Measurements from ENCODE around the gene KIF1C. TPM values are rescaled to one million over a fixed set of nuclear protein-coding genes. Genes with fewer than 3 reads are reported as not detected.

The KIF1C gene
- 10 to 100 TPM; 17.1 to 28.6 (median 22.2) TPM for total RNA-seq
- total RNA-seq (2013) = 10.8 TPM

GRCh38 chr17:4997302-4998026 is at the start of gene KIF1C, which contains the start of gene INCA1:
Gene KIF1C, plus strand, starts transcription at chr17:4997950. Its CDS starts 2,297 bp downstream, at chr17:5000247.
Gene INCA1, minus strand, starts transcription at chr17:4997522. Its CDS starts 3,085 bp downstream, at chr17:4994437.
- peaks cover 18 to 38% of the 10 kb centered on the region in 2 donors for H3K4me1 Mint-ChIP-seq
- no peaks in the 10 kb centered on the region for H3K36me3 Mint-ChIP-seq
- TF ChIP-seq CTCF (IDR thresholded peaks at IDR 0.05) = no peak

GRCh38 chr17:4948166-4948930 is 49.4 kb upstream of the KIF1C start, which contains the start of gene PFN1:
Gene PFN1, minus strand, starts transcription at chr17:4948530. Its CDS starts 136 bp downstream, at chr17:4948394.
- Histone ChIP-seq H3K27me3 (ENCODE audit: control insufficient read depth, insufficient read depth, low read length) (no peaks in the 10 kb centered on the region), H3K9me3 (ENCODE audit: control insufficient read depth, insufficient read depth, low read length) (no peaks in the 10 kb centered on the region), H3K27ac (ENCODE audit: low read length) (peak within 1 kb of the TSS; percentile 97), H3K36me3 (ENCODE audit: control insufficient read depth, insufficient read depth, low read length) (peaks cover 38% of the 10 kb centered on the region), H3K4me1 (ENCODE audit: control insufficient read depth, insufficient read depth, low read length) (peaks cover 50% of the 10 kb centered on the region), H3K4me3 (ENCODE audit: low read length) (peak within 1 kb of the TSS; percentile 99)
- Mint-ChIP-seq H3K4me3 (peak within 1 kb of the TSS; percentile 91), H3K27me3 (ENCODE audit: low read depth in 2 of 2) (peaks cover 0 to 2% of the 10 kb centered on the region in 2 donors), H3K36me3 (peaks cover 14% of the 10 kb centered on the region), H3K27ac (peak within 1 kb of the TSS; percentile 87 to 93), H3K4me1 (peaks cover 50 to 57% of the 10 kb centered on the region in 2 donors), H3K9me3 (no peaks in the 10 kb centered on the region)
- under 1% methylated on average over 53 of the region's 59 CpGs for WGBS (ENCODE audit: insufficient coverage)
- peak; percentile 49 to 76 (median 61) for ATAC-seq
- intact Hi-C loops (cut with micrococcal nuclease) = loop anchor here (1.0 to 5.0 kb wide), 3 partner anchors 8 to 469 kb away; partner anchors contain the start of genes NUP88, RNF167, SLC25A11 and SPAG7
- DNase-seq = peak; percentile 80 to 96
- no peak for TF ChIP-seq CTCF (IDR thresholded peaks at IDR 0.05)

More at GRCh38 chr17:4997302-4998026, at the start of gene KIF1C, which contains the start of gene INCA1:
- DNase-seq (peak; percentile 90 to 96), ATAC-seq (peak; percentile 96 to 98 (median 97))
- Mint-ChIP-seq H3K4me3 (peak within 1 kb of the TSS; percentile 89), H3K9me3 (no peaks in the 10 kb centered on the region), H3K27me3 (ENCODE audit: low read depth in 2 of 2) (peaks cover 0 to 4% of the 10 kb centered on the region in 2 donors), H3K27ac (peak within 1 kb of the TSS; percentile 56 to 86)
- Histone ChIP-seq H3K4me3 (ENCODE audit: low read length) (peak within 1 kb of the TSS; percentile 67), H3K27ac (ENCODE audit: low read length) (peak within 1 kb of the TSS; percentile 77), H3K27me3 (ENCODE audit: control insufficient read depth, insufficient read depth, low read length) (no peaks in the 10 kb centered on the region), H3K36me3 (ENCODE audit: control insufficient read depth, insufficient read depth, low read length) (peaks cover 2% of the 10 kb centered on the region), H3K9me3 (ENCODE audit: control insufficient read depth, insufficient read depth, low read length) (no peaks in the 10 kb centered on the region), H3K4me1 (ENCODE audit: control insufficient read depth, insufficient read depth, low read length) (peaks cover 21% of the 10 kb centered on the region)
- under 1% methylated on average over 93 of the region's 93 CpGs for WGBS (ENCODE audit: insufficient coverage)
- intact Hi-C loops (cut with micrococcal nuclease) = no loop called here

GRCh38 chr17:4948931-4949320 is 48.8 kb upstream of the KIF1C start:
- intact Hi-C loops (cut with micrococcal nuclease) = loop anchor here (1.0 to 5.0 kb wide), 3 partner anchors 9 to 468 kb away; partner anchors contain the start of genes NUP88, RNF167, SLC25A11 and SPAG7
- H3K4me3 ChIP-seq (ENCODE audit: low read length) = peak overlapping the region; percentile 99
- H3K9me3 ChIP-seq (ENCODE audit: control insufficient read depth, insufficient read depth, low read length) = no peaks in the 10 kb centered on the region
- peak; percentile 30 to 69 (median 58) for ATAC-seq
- H3K27me3 Mint-ChIP-seq (ENCODE audit: low read depth in 2 of 2) = peaks cover 0 to 2% of the 10 kb centered on the region in 2 donors
- H3K27ac Mint-ChIP-seq = peak overlapping the region; percentile 87 to 93
- under 1% methylated on average over 40 of the region's 40 CpGs for WGBS (ENCODE audit: insufficient coverage)
- H3K27me3 ChIP-seq (ENCODE audit: control insufficient read depth, insufficient read depth, low read length) = no peaks in the 10 kb centered on the region
- peak overlapping the region; percentile 97 for H3K27ac ChIP-seq (ENCODE audit: low read length)
- no peak for TF ChIP-seq CTCF (IDR thresholded peaks at IDR 0.05)
- DNase-seq = peak; percentile 72 to 87
- peaks cover 45 to 52% of the 10 kb centered on the region in 2 donors for H3K4me1 Mint-ChIP-seq
- H3K9me3 Mint-ChIP-seq = no peaks in the 10 kb centered on the region
- peaks cover 34% of the 10 kb centered on the region for H3K36me3 ChIP-seq (ENCODE audit: control insufficient read depth, insufficient read depth, low read length)
- peaks cover 14% of the 10 kb centered on the region for H3K36me3 Mint-ChIP-seq
- H3K4me3 Mint-ChIP-seq = peak overlapping the region; percentile 91
- peaks cover 45% of the 10 kb centered on the region for H3K4me1 ChIP-seq (ENCODE audit: control insufficient read depth, insufficient read depth, low read length)

Measured in natural killer cell (primary cell).